ENCODE results near the gene ORC3.
"Not testable (repeated sequence)": the region's sequence is repeated elsewhere in the genome, so short reads cannot be mapped to it uniquely, and the experiment has no call there.

The ORC3 gene

GRCh38 chr6:87663434-87663833, 73.5 kb downstream of the ORC3 start:
- DNase-seq: no peak

- DNase-seq: no peak
These were observed 75.1 kb downstream of the ORC3 start for GRCh38 chr6:87664921-87665485.

- no peak for DNase-seq
These were observed 77.1 kb downstream of the ORC3 start for GRCh38 chr6:87667032-87667431.

- DNase-seq: no peak
These were observed 78.1 kb downstream of the ORC3 start for GRCh38 chr6:87668013-87668412.

GRCh38 chr6:87669051-87669450, 79.1 kb downstream of the ORC3 start:
- DNase-seq: no peak

- DNase-seq: no peak
These were observed 80.8 kb downstream of the ORC3 start for GRCh38 chr6:87670707-87671106.

- no peak for DNase-seq
These were observed 81.7 kb downstream of the ORC3 start for GRCh38 chr6:87671555-87672029.

GRCh38 chr6:87672641-87673040, 82.7 kb downstream of the ORC3 start:
- DNase-seq: no peak

GRCh38 chr6:87673237-87673636, 83.3 kb downstream of the ORC3 start:
- no peak for DNase-seq

- no peak for DNase-seq
These were observed 84.4 kb downstream of the ORC3 start for GRCh38 chr6:87674290-87674689.

GRCh38 chr6:87675004-87675681, 85.2 kb downstream of the ORC3 start:
- DNase-seq: no peak

- no peak for DNase-seq
These were observed 92.4 kb downstream of the ORC3 start for GRCh38 chr6:87682310-87682709.

- no peak for DNase-seq
These were observed 94.0 kb downstream of the ORC3 start for GRCh38 chr6:87683890-87684289.

GRCh38 chr6:87684895-87685654, 95.1 kb downstream of the ORC3 start:
- DNase-seq: no peak

GRCh38 chr6:87686636-87687205, 96.8 kb downstream of the ORC3 start:
- not testable (repeated sequence) for DNase-seq

GRCh38 chr6:87687296-87687695, 97.4 kb downstream of the ORC3 start:
- no peak for DNase-seq

GRCh38 chr6:87687893-87688292, 98.0 kb downstream of the ORC3 start:
- DNase-seq: not testable (repeated sequence)

GRCh38 chr6:87690441-87690840, 100.5 kb downstream of the ORC3 start:
- no peak for DNase-seq

GRCh38 chr6:87692086-87692485, 102.2 kb downstream of the ORC3 start:
- no peak for DNase-seq

GRCh38 chr6:87696817-87697216, 106.9 kb downstream of the ORC3 start:
- DNase-seq: not testable (repeated sequence)

- DNase-seq: no peak
These were observed 107.9 kb downstream of the ORC3 start for GRCh38 chr6:87697581-87698546.

- no peak for DNase-seq
These were observed 108.6 kb downstream of the ORC3 start for GRCh38 chr6:87698547-87699006.

Data from NCI-H146 (cell line).